ENCODE data around the gene CA11.
"Not testable (repeated sequence)": the region's sequence is repeated elsewhere in the genome, so short reads cannot be mapped to it uniquely, and the experiment has no call there.

DNA sequence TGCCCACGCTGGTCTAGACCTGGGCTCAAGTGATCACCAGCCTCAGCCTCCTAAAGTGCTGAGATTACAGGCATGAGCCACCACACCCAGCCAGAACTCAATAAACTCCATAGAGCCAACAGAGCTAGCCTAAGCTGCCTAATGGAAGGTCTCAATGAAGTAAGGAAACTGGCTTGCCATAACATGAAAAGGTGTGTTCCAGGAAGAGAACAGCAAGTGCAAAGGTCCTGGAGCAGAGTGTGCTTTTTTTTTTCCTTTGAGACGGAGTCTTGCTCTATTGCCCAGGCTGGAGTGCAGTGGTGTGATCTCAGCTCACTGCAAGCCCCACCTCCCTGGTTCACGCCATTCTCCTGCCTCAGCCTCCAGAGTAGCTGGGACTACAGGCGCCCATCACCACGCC is 11.8 kb upstream of the CA11 start:
- TF ChIP-seq, protein P1, sequence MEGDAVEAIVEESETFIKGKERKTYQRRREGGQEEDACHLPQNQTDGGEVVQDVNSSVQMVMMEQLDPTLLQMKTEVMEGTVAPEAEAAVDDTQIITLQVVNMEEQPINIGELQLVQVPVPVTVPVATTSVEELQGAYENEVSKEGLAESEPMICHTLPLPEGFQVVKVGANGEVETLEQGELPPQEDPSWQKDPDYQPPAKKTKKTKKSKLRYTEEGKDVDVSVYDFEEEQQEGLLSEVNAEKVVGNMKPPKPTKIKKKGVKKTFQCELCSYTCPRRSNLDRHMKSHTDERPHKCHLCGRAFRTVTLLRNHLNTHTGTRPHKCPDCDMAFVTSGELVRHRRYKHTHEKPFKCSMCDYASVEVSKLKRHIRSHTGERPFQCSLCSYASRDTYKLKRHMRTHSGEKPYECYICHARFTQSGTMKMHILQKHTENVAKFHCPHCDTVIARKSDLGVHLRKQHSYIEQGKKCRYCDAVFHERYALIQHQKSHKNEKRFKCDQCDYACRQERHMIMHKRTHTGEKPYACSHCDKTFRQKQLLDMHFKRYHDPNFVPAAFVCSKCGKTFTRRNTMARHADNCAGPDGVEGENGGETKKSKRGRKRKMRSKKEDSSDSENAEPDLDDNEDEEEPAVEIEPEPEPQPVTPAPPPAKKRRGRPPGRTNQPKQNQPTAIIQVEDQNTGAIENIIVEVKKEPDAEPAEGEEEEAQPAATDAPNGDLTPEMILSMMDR (IDR thresholded peaks at IDR 0.05), result not testable (repeated sequence)
- not testable (repeated sequence) for TF ChIP-seq POLR2A (IDR thresholded peaks at IDR 0.05)

Data from heart left ventricle (tissue), 13 donors.